HEK293T (cell line): ENCODE results near the gene ABL2.

Experiments
- CTCF ChIA-PET: fragments of 350-600 bp; formaldehyde crosslinking; extraction: SDS; loops from one replicate; lab custom pipeline; 2021; ENCODE audit warnings: antibody characterized with exemption, inconsistent platforms; lab: Yijun Ruan, JAX
- POLR2A ChIA-PET: fragments of 350-600 bp; formaldehyde crosslinking; extraction: SDS; loops from one replicate; lab custom pipeline; 2020; ENCODE audit warnings: antibody characterized with exemption, inconsistent platforms; lab: Yijun Ruan, JAX
- DNase-seq: peaks from one replicate; pipeline ENCODE4 v3.0.0; 2012; ENCODE audit warnings: mixed read lengths; ENCODE audit errors: extremely low spot score
- ARNT ChIP-seq: fragments of 450-650 bp; IDR thresholded peaks from 2 replicates; pipeline ENCODE4 v1.6.1; 2017; ENCODE audit warnings: mild to moderate bottlenecking
- BHLHE40 ChIP-seq: fragments of 450-650 bp; IDR thresholded peaks from 2 replicates; pipeline ENCODE4 v1.6.1; 2016; ENCODE audit warnings: mild to moderate bottlenecking, moderate library complexity, borderline replicate concordance
- CTBP1 ChIP-seq: fragments of 450-650 bp; IDR thresholded peaks from 2 replicates; pipeline ENCODE4 v1.6.1; 2016; ENCODE audit warnings: borderline replicate concordance
- ELF4 ChIP-seq: fragments of 450-650 bp; IDR thresholded peaks from 2 replicates; pipeline ENCODE4 v1.6.1; 2017; ENCODE audit warnings: antibody characterized with exemption
- FOXA1 ChIP-seq: fragments of 450-650 bp; IDR thresholded peaks from 2 replicates; pipeline ENCODE4 v1.6.1; 2016; ENCODE audit warnings: mild to moderate bottlenecking
- FOXK2 ChIP-seq: fragments of 450-650 bp; IDR thresholded peaks from 2 replicates; pipeline ENCODE4 v1.6.1; 2016; ENCODE audit warnings: mild to moderate bottlenecking
- FOXM1 ChIP-seq: fragments of 450-650 bp; IDR thresholded peaks from 2 replicates; pipeline ENCODE4 v1.6.1; 2017; ENCODE audit warnings: mild to moderate bottlenecking, borderline replicate concordance
- HDGF ChIP-seq: fragments of 450-650 bp; IDR thresholded peaks from 2 replicates; pipeline ENCODE4 v1.6.1; 2017; ENCODE audit warnings: antibody characterized with exemption, borderline replicate concordance
- L3MBTL2 ChIP-seq: fragments of 450-650 bp; conservative IDR thresholded peaks from 2 replicates; pipeline ENCODE4 v1.6.1; 2016; ENCODE audit warnings: mild to moderate bottlenecking
- LEF1 ChIP-seq: fragments of 450-650 bp; IDR thresholded peaks from 2 replicates; pipeline ENCODE4 v1.6.1; 2017; ENCODE audit warnings: mild to moderate bottlenecking, borderline replicate concordance
- NFRKB ChIP-seq: fragments of 450-650 bp; IDR thresholded peaks from 2 replicates; pipeline ENCODE4 v1.6.1; 2016; ENCODE audit warnings: mild to moderate bottlenecking, moderate library complexity
- SP1 ChIP-seq: fragments of 450-650 bp; IDR thresholded peaks from 2 replicates; pipeline ENCODE4 v1.6.1; 2017
- SUZ12 ChIP-seq: fragments of 450-650 bp; IDR thresholded peaks from 2 replicates; pipeline ENCODE4 v1.6.1; 2016; ENCODE audit warnings: mild to moderate bottlenecking
- TARDBP ChIP-seq: fragments of 450-650 bp; IDR thresholded peaks from 2 replicates; pipeline ENCODE4 v1.6.1; 2016
- ZNF384 ChIP-seq: fragments of 450-650 bp; IDR thresholded peaks from 2 replicates; pipeline ENCODE4 v1.6.1; 2016
- TF ChIP-seq, protein P1 (sequence below): fragments of 450-650 bp; IDR thresholded peaks from 2 replicates; pipeline ENCODE4 v1.6.1; 2016

The ABL2 gene

DNA sequence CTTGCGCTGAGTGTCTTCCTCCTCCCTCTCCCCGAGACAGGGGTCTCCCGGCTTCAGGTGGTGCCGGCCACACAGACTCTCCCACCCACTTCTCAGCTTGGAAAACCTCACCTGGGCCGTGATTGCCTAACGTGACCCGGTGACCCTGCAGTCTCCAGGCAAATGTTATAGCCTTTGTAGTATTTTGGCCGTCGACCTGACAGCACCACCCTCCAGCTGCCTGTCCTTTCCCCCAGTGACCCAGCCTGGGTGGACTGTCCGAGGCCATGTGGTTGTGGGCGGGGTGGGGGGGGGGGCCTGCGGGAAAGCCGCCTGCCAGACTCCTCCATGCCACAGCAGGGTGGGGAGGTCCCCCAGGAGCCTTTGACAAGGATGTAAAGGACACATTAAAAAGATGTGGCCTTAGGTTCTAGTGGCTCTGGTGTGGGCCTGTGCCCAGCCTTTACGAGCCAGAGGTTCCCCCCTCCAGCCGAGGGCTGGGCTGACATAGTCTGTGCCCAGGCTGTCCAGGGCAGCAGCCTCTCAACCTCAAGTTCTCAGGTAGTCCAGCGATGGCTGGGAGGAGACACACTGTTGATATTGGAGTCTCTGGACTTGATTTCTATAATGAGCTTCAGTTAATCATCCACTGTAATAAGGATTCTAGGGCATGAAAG is 139.5 kb downstream of the ABL2 start:
- ChIA-PET CTCF (no interaction called here), POLR2A (interaction anchor here (0.8 to 1.2 kb wide), 2 partner anchors 8 to 9 kb away, joined by 3 to 4 read pairs; partner anchors contain the start of gene TOR3A)
- no peak for DNase-seq
- TF ChIP-seq ELF4 (no peak), HDGF (no peak), SP1 (no peak), CTBP1 (no peak), SUZ12 (no peak), TARDBP (no peak), BHLHE40 (no peak), ARNT (no peak), NFRKB (no peak), FOXK2 (no peak)
- TF ChIP-seq, protein P1, sequence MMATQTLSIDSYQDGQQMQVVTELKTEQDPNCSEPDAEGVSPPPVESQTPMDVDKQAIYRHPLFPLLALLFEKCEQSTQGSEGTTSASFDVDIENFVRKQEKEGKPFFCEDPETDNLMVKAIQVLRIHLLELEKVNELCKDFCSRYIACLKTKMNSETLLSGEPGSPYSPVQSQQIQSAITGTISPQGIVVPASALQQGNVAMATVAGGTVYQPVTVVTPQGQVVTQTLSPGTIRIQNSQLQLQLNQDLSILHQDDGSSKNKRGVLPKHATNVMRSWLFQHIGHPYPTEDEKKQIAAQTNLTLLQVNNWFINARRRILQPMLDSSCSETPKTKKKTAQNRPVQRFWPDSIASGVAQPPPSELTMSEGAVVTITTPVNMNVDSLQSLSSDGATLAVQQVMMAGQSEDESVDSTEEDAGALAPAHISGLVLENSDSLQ, result no peak

DNA sequence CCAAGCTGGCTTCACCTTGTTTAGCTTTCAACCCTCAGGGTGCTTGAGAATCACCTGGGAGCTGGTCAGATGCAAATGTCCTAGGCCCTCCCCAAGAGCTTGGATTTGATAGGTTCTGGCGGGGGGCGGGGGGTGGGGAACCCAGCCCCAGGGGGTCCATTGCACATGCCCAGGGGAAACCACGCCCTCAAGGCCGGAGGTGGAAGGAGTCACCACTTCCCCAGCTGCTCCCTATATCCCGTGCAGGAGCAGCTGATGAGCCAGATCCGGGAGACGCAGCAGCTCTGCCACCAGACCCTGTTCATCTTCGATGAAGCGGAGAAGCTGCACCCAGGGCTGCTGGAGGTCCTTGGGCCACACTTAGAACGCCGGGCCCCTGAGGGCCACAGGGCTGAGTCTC is 141.8 kb downstream of the ABL2 start:
- ChIA-PET POLR2A (no interaction called here), CTCF (no interaction called here)
- TF ChIP-seq ELF4 (no peak), SUZ12 (no peak), HDGF (no peak), ARNT (no peak), FOXM1 (no peak), SP1 (no peak), BHLHE40 (no peak), TARDBP (no peak), FOXK2 (no peak), LEF1 (no peak), FOXA1 (no peak)
- TF ChIP-seq, protein P1, result no peak
- no peak for DNase-seq

DNA sequence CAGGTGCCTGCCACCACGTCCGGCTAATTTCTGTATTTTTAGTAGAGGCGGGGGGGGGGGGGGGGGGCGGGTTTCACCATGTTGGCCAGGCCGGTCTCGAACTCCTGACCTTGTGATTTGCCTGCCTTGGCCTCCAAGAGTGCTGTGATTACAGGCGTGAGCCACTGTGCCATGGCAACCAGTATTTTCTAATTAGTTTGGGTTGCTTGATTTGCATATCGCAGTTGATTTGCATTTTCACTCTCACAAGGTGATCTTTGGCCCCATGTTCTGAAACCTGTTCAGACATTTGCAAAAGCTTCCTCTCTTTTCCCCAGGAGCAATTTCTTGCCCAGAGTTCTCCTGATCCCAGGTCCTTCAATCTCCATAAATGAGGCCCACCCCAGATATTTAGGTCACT is 145.9 kb downstream of the ABL2 start:
- ChIA-PET CTCF (no interaction called here), POLR2A (interaction anchor here (1.5 kb wide), 1 partner anchor 210 kb away, joined by 5 read pairs; the partner anchor contains the start of gene SOAT1)
- DNase-seq, result no peak
- TF ChIP-seq LEF1 (no peak), FOXM1 (no peak), ZNF384 (no peak), ARNT (no peak), CTBP1 (no peak), BHLHE40 (no peak), FOXA1 (no peak), TARDBP (no peak), FOXK2 (no peak)

DNA sequence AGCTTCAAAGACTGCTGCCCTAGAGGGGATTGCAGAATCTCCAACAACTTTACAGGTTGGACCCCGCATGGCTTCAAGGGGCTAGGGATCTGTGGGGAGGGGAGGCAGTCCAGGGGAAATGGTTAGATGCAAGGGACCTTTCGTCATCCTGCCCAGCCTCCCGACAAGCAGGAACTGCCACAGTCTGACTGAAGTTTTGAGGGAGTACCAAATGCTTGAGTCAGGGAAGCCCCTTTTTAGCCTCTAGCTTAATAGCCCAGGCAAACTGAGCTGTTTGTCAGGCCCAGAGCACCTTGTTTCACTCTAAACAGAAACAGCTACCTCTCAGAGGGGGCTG is 146.5 kb downstream of the ABL2 start:
- CTCF ChIA-PET, result interaction anchor here (0.6 kb wide), 1 partner anchor 14 kb away, joined by 4 read pairs; no protein-coding TSS in a partner anchor
- TF ChIP-seq ELF4 (no peak), L3MBTL2 (no peak; the same call in 1 of the 2 replicates), FOXM1 (no peak), LEF1 (no peak), BHLHE40 (no peak), SUZ12 (no peak), TARDBP (no peak), CTBP1 (no peak), HDGF (no peak), FOXK2 (no peak), ZNF384 (no peak), ARNT (no peak), SP1 (no peak), FOXA1 (no peak), NFRKB (no peak)
- TF ChIP-seq, protein P1, result no peak
- no peak for DNase-seq
- POLR2A ChIA-PET, result interaction anchor here (1.2 to 1.5 kb wide), 2 partner anchors 9 to 210 kb away, joined by 3 to 5 read pairs; partner anchors contain the start of gene SOAT1

DNA sequence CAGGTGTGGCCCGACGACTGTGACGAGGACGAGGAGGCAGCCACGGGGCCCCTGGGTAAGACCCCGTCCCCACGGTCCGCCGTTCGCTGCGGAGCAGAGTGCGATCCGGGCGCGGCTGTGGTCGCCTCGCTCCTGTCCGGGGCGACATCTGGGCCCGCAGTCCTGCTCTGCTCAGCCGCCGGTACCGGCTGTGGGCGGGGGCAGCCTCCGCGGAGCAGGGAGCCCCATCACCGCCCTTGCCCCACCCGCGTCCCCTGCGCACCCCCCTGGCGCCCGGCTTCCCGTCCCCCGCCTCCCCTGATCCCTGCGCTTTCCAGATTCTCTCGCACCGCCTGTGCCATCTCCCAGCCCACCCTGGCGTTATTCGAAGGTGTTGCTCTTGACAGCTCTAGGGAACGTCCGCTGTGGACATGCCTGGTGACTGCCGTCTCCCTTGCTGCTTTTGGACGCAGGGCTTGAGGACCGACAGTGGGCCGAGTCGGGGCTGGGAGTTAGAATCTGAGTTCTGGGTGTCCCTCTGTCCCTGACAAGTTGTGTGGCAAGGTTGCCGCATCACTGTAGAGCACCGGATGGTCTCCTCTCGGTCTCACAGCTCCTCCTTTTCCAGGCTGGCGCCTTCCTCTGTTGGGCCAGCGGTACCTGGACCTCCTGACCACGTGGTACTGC is 147.0 kb downstream of the ABL2 start:
- TF ChIP-seq L3MBTL2 (peak; percentile 51), NFRKB (no peak)
- peak; percentile 61 for DNase-seq
- ChIA-PET CTCF (interaction anchor here (0.6 kb wide), 2 partner anchors 14 to 107 kb away, joined by 3 to 4 read pairs; no protein-coding TSS in a partner anchor), POLR2A (interaction anchor here (1.1 to 1.5 kb wide), 6 partner anchors 8 to 283 kb away, joined by 3 to 5 read pairs (median 3); partner anchors contain the start of genes AXDND1 and SOAT1)
